Fibroblast of the aortic adventitia (primary cell): ENCODE measurements around the gene RIC8A. TPM values are rescaled to one million over a fixed set of nuclear protein-coding genes. Genes with fewer than 3 reads are reported as not detected.

Experiments
- DNase-seq: peaks from one replicate; pipeline ENCODE4 v3.0.0-alpha.2; 2010; ENCODE audit warnings: low read depth
- H3K4me3 ChIP-seq: 2 replicates; pipeline ENCODE4 v1.5.1; 2011; ENCODE audit warnings: low read depth, mild to moderate bottlenecking, control low read depth, low read length, moderate library complexity
- total RNA-seq: library from RNA; depleted of rRNA; stranded (reverse); fragments of >200 nt; gene quantifications from 2 replicates; pipeline ENCODE4 v1.2.3, GENCODE V29; 2012; ENCODE audit warnings: low replicate concordance
- TF ChIP-seq, protein P1 (sequence below): IDR thresholded peaks from 2 replicates; pipeline ENCODE4 v1.5.1; 2011; ENCODE audit warnings: mild to moderate bottlenecking, low read length, control low read depth, inconsistent platforms; ENCODE audit not compliant: insufficient read depth

Gene RIC8A
- total RNA-seq, 1 donor = 148 TPM

DNA sequence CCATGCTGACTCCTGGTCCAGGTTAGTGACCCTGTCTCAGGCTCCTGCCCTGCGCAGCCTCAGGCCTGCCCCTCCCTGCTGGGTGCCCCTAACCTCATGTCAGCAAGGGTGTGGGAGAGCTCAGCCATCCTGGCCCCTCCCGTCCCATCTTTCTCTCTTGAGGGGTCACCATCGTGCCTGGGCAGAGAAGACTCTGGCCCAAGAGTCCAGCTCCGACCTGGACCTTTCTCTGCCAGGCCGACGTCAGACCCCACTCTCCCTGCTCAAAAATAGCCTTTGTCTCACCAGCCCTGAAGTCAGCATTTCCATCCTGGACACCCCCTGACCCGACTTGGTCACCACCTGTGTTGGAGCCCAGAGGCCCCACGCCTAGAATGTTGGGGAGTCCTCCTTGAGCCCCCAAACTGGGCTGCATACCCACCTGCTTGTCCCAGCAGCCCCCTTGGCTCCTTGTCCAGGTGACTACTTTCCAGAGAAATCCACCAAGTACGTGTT, 9.7 kb upstream of the RIC8A start:
- TF ChIP-seq, protein P1, sequence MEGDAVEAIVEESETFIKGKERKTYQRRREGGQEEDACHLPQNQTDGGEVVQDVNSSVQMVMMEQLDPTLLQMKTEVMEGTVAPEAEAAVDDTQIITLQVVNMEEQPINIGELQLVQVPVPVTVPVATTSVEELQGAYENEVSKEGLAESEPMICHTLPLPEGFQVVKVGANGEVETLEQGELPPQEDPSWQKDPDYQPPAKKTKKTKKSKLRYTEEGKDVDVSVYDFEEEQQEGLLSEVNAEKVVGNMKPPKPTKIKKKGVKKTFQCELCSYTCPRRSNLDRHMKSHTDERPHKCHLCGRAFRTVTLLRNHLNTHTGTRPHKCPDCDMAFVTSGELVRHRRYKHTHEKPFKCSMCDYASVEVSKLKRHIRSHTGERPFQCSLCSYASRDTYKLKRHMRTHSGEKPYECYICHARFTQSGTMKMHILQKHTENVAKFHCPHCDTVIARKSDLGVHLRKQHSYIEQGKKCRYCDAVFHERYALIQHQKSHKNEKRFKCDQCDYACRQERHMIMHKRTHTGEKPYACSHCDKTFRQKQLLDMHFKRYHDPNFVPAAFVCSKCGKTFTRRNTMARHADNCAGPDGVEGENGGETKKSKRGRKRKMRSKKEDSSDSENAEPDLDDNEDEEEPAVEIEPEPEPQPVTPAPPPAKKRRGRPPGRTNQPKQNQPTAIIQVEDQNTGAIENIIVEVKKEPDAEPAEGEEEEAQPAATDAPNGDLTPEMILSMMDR = no peak
- no peak overlapping the region for H3K4me3 ChIP-seq
- DNase-seq = no peak

DNA sequence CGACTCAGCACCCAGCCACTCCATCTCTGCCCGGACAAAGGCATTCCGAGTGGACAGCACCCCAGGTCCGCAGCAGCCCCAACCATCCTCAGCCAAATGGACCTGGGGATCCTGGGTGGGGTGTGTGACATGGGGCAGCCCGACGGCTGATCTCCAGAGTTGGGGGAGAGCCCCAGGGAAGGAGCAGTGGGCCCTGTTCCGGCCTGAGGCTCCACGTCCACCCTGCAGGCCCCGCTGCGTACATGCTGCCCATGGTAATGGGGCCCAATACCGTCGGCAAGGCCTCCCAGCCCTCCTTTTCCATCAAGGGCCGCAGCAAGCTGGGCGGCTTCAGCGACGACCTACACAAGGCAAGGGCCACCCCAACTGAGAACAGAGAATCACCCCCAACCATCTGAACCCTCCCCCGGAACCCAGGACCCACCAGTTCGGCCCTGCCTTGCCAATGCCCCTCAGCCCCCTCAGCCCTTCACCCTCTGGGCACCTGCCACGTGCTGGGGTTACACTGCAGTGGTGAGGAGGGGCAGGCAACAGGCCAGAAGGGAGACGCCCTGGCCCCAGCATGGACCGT, 9.2 kb upstream of the RIC8A start:
- no peak for DNase-seq
- TF ChIP-seq, protein P1 = no peak
- H3K4me3 ChIP-seq = no peak overlapping the region

DNA sequence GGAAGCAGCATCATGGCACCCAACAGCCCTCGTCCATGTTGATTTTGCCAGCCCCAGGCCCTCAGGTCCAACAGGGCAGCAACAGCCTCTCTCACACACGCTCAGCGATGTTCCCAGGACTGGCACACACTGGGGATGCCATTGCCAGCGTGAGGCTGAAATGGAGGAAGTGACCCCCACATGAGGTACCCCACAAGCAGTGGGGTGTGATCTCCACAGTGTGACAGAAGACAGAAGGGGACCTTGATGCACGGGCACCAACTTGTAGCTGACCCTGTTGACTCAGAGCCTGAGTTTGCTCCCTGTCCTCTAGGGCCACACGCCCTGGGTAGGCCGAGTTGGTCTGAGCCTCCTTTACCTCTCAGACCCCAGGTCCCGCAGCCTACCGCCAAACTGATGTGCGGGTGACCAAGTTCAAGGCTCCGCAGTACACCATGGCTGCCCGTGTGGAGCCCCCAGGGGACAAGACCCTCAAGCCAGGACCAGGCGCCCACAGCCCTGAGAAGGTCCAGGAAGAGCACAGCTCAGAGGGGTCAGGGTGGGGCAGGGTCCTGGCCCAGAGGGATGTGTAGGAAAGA, 8.4 kb upstream of the RIC8A start:
- DNase-seq = no peak
- TF ChIP-seq, protein P1 = no peak
- H3K4me3 ChIP-seq = no peak overlapping the region

DNA sequence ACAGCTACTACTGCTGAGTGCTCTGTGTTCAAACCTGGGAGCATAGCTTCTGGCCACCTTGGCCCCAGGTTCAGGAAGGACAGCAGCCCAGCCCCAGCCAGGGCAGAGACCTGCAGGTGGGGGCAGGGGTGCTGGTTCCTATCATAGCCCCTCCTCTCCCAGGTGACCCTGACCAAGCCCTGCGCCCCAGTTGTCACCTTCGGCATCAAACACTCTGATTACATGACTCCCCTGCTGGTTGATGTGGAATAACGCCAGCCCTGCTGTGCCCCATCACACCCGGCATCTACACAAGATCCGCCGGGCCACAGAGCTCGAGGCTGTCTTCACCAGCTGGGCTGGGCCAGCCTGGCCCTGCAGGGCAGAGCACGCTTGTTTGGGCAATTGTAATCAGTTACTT, 7.7 kb upstream of the RIC8A start:
- DNase-seq = no peak
- TF ChIP-seq, protein P1 = no peak
- no peak overlapping the region for H3K4me3 ChIP-seq

DNA sequence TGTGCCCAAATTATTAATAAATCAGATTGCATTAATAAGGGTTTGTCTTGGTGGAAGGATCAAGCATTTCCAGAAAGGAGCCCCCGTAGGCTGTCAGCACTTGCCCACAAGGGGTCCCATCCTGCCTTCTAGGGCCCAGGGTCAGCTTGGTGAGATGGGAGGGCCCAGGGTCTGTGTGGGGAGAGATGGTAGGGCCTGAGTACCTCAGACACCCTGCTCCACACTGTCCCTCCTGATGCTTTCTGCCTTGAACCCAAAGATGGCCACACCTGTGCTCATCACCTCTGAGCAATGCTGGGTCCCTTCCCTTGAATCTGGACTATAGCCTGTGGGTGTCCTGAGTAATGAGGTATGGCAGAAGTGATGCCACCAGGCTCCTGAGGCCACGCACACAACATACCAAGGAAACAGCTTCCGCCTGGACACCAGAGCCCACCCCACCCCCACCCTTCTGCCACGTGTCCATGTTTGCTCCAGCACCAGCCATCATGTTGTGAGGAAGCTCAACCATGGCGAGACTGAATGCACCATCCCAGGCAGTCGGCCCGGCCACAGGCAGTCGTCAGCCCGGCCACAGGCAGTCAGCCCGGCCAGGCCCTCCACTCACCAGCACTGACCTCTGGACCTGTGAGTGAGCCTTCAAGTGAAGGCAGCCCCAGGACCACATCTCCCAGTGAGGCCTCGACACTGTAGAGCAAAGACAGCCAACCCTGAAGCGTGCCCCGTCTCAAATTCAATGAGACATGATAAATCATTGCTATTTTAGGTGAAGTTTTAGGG, 7.1 kb upstream of the RIC8A start:
- no peak overlapping the region for H3K4me3 ChIP-seq
- no peak for DNase-seq

DNA sequence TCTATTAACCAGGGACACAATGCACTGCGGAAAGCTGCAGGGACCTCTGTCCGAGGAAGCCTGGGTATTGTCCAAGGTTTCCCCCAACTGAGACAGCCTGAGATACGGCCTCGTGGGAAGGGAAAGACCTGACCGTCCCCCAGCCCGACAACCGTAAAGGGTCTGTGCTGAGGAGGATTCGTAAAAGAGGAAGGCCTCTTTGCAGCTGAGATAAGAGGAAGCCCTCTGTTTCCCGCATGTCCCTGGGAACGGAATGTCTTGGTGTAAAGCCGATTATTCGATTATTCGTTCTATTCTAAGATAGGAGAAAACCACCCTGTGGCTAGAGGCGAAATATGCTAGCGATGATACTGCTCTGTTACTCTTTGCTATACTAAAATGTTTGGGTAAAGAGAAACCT, 5.5 kb upstream of the RIC8A start:
- no peak for DNase-seq
- H3K4me3 ChIP-seq = no peak overlapping the region
- TF ChIP-seq, protein P1 = no peak

More for the DNA sequence above, 7.1 kb upstream of the RIC8A start:
- TF ChIP-seq, protein P1 = no peak
